ENCODE data around the gene INSC. TPM values are rescaled to one million over a fixed set of nuclear protein-coding genes. Genes with fewer than 3 reads are reported as not detected.

INSC gene
- total RNA-seq, 1 experiment from 2014 or later: not detected

GRCh38 chr11:15266999-15267398 is 152.3 kb downstream of the INSC start:
- H3K4me1 ChIP-seq (replicated peaks; ENCODE audit: insufficient read depth): no peaks in the 10 kb centered on the region

GRCh38 chr11:15268598-15268997 is 153.9 kb downstream of the INSC start:
- no peak overlapping the region for H3K4me2 ChIP-seq
- intact Hi-C loops (cut with micrococcal nuclease; ENCODE audit: unreplicated experiment): no loop called here

More at GRCh38 chr11:15266999-15267398, 152.3 kb downstream of the INSC start:
- ChIA-PET CTCF (no interaction called here), POLR2A (ENCODE audit: unreplicated experiment) (no interaction called here)
- H3K36me3 ChIP-seq (ENCODE audit: low read depth): no peaks in the 10 kb centered on the region
- no peak overlapping the region for H3K4me3 ChIP-seq
- no peaks in the 10 kb centered on the region for H3K79me2 ChIP-seq (ENCODE audit: low read depth)
- no peak overlapping the region for H3K4me2 ChIP-seq
- TF ChIP-seq EZH2 (IDR thresholded peaks at IDR 0.05; ENCODE audit: low read depth): no peak
- TF ChIP-seq CTCF (conservative IDR thresholded peaks at IDR 0.05): no peak
- no peaks in the 10 kb centered on the region for H3F3A ChIP-seq (ENCODE audit: insufficient read depth, low read depth)
- no peaks in the 10 kb centered on the region; the same call in none of the 2 replicates for H3K9me3 ChIP-seq (ENCODE audit: insufficient read depth, low read depth)
- no peak for DNase-seq
- no peak overlapping the region for H3K27ac ChIP-seq
- no TSS peak for BruUV-seq (replicated peaks)
- H3K27me3 ChIP-seq (ENCODE audit: insufficient read depth, low read depth): no peaks in the 10 kb centered on the region
- H3K9me2 ChIP-seq (ENCODE audit: insufficient read depth): no peaks in the 10 kb centered on the region
- no peaks in the 10 kb centered on the region for H4K20me1 ChIP-seq (ENCODE audit: insufficient read depth)
- H2AFZ ChIP-seq: no peak overlapping the region
- intact Hi-C loops (cut with micrococcal nuclease; ENCODE audit: unreplicated experiment): no loop called here

GRCh38 chr11:15275141-15275540 is 160.4 kb downstream of the INSC start:
- Histone ChIP-seq H2AFZ (no peak overlapping the region), H3K9me3 (ENCODE audit: insufficient read depth, low read depth) (no peaks in the 10 kb centered on the region), H3K36me3 (ENCODE audit: low read depth) (no peaks in the 10 kb centered on the region), H3K4me1 (replicated peaks; ENCODE audit: insufficient read depth) (no peaks in the 10 kb centered on the region), H3K79me2 (ENCODE audit: low read depth) (no peaks in the 10 kb centered on the region), H3F3A (ENCODE audit: insufficient read depth, low read depth) (no peaks in the 10 kb centered on the region), H4K20me1 (ENCODE audit: insufficient read depth) (no peaks in the 10 kb centered on the region), H3K4me3 (no peak overlapping the region), H3K9me2 (ENCODE audit: insufficient read depth) (no peaks in the 10 kb centered on the region), H3K27me3 (ENCODE audit: insufficient read depth, low read depth) (no peaks in the 10 kb centered on the region), H3K4me2 (no peak overlapping the region), H3K27ac (no peak overlapping the region)
- DNase-seq: no peak
- BruUV-seq (replicated peaks): no TSS peak
- intact Hi-C loops (cut with micrococcal nuclease; ENCODE audit: unreplicated experiment): no loop called here
- TF ChIP-seq EZH2 (IDR thresholded peaks at IDR 0.05; ENCODE audit: low read depth) (no peak), CTCF (conservative IDR thresholded peaks at IDR 0.05) (no peak)
- ChIA-PET POLR2A (ENCODE audit: unreplicated experiment) (no interaction called here), CTCF (no interaction called here)

More at GRCh38 chr11:15268598-15268997, 153.9 kb downstream of the INSC start:
- TF ChIP-seq CTCF (conservative IDR thresholded peaks at IDR 0.05) (no peak), EZH2 (IDR thresholded peaks at IDR 0.05; ENCODE audit: low read depth) (no peak)
- Histone ChIP-seq H3K4me3 (no peak overlapping the region), H2AFZ (no peak overlapping the region), H3K9me3 (ENCODE audit: insufficient read depth, low read depth) (no peaks in the 10 kb centered on the region; the same call in none of the 2 replicates), H3K9me2 (ENCODE audit: insufficient read depth) (no peaks in the 10 kb centered on the region), H3K79me2 (ENCODE audit: low read depth) (no peaks in the 10 kb centered on the region), H3F3A (ENCODE audit: insufficient read depth, low read depth) (no peaks in the 10 kb centered on the region), H3K27me3 (ENCODE audit: insufficient read depth, low read depth) (no peaks in the 10 kb centered on the region), H3K36me3 (ENCODE audit: low read depth) (no peaks in the 10 kb centered on the region), H3K27ac (no peak overlapping the region), H4K20me1 (ENCODE audit: insufficient read depth) (no peaks in the 10 kb centered on the region), H3K4me1 (replicated peaks; ENCODE audit: insufficient read depth) (no peaks in the 10 kb centered on the region)
- no TSS peak for BruUV-seq (replicated peaks)
- CTCF ChIA-PET: no interaction called here
- POLR2A ChIA-PET (ENCODE audit: unreplicated experiment): no interaction called here
- DNase-seq: no peak
